ENCODE measurements around the gene DOCK10.

- no peak for TF ChIP-seq CBX5 (IDR thresholded peaks at IDR 0.05; ENCODE audit: low read depth)
- TF ChIP-seq POLR2A (IDR thresholded peaks at IDR 0.05; ENCODE audit: low read depth, low read length) = no peak
- no peak for TF ChIP-seq HSF1 (IDR thresholded peaks at IDR 0.05; ENCODE audit: low read depth, low read length)
- TF ChIP-seq IRF3 (IDR thresholded peaks at IDR 0.05) = no peak
- no peak for TF ChIP-seq RAD21 (IDR thresholded peaks at IDR 0.05; ENCODE audit: insufficient read depth, low read depth, low read length)
- no peak for TF ChIP-seq EP300 (IDR thresholded peaks at IDR 0.05; ENCODE audit: borderline replicate concordance in 1 of 2, control insufficient read depth in 1 of 2, low read depth in 2 of 2, low read length in 2 of 2)
- no peak for TF ChIP-seq JUNB (IDR thresholded peaks at IDR 0.05)
- TF ChIP-seq CTCF (IDR thresholded peaks at IDR 0.05 in 2 of 3, conservative IDR thresholded peaks at IDR 0.05 in 1 of 3; ENCODE audit: control insufficient read depth in 2 of 3, extremely low read depth in 1 of 3, insufficient read depth in 1 of 3, low read depth in 3 of 3, low read length in 3 of 3) = no peak
- TF ChIP-seq SPI1 (IDR thresholded peaks at IDR 0.05; ENCODE audit: borderline replicate concordance, insufficient read depth, low read depth, low read length) = no peak
Observed at GRCh38 chr2:225033440-225034318, 8.6 kb downstream of the DOCK10 start.
